H9 (cell line): Measurements from ENCODE around the gene TBC1D30. TPM values are rescaled to one million over a fixed set of nuclear protein-coding genes. Genes with fewer than 3 reads are reported as not detected.

ENCODE experiments used
- DNase-seq: peaks from one replicate; pipeline ENCODE4 v3.0.0-alpha.2; 2017
- H2AFZ ChIP-seq: one replicate; pipeline ENCODE4 v1.6.1; 2013; ENCODE audit warnings: mild to moderate bottlenecking, low read length, control low read depth, moderate library complexity
- H2AK5ac ChIP-seq: 2 replicates; pipeline ENCODE4 v1.6.1; 2013; ENCODE audit warnings: low read length, control low read depth, mixed read lengths; ENCODE audit not compliant: insufficient read length
- H2BK120ac ChIP-seq: one replicate; pipeline ENCODE4 v1.6.1; 2013; ENCODE audit warnings: low read depth, mild to moderate bottlenecking, low read length, control low read depth, inconsistent platforms; ENCODE audit not compliant: poor library complexity, severe bottlenecking
- H2BK12ac ChIP-seq: 2 replicates; pipeline ENCODE4 v1.6.1; 2013; ENCODE audit warnings: low read length, control low read depth, mixed read lengths, low read depth; ENCODE audit not compliant: insufficient read length
- H2BK15ac ChIP-seq: 2 replicates; pipeline ENCODE4 v1.6.1; 2013; ENCODE audit warnings: low read depth, low read length, control low read depth
- H2BK20ac ChIP-seq: one replicate; pipeline ENCODE4 v1.6.1; 2013; ENCODE audit warnings: low read depth, mild to moderate bottlenecking, low read length, control low read depth, inconsistent platforms; ENCODE audit not compliant: poor library complexity, severe bottlenecking
- H2BK5ac ChIP-seq: 2 replicates; pipeline ENCODE4 v1.6.1; 2013; ENCODE audit warnings: low read length, control low read depth, mixed read lengths; ENCODE audit not compliant: insufficient read length
- H3K14ac ChIP-seq: 2 replicates; pipeline ENCODE4 v1.6.1; 2013; ENCODE audit warnings: low read length, control low read depth; ENCODE audit not compliant: insufficient read depth
- H3K18ac ChIP-seq: 2 replicates; pipeline ENCODE4 v1.6.1; 2013; ENCODE audit warnings: low read depth, mild to moderate bottlenecking, mixed read lengths, low read length, control low read depth; ENCODE audit not compliant: insufficient read length
- H3K23ac ChIP-seq: 2 replicates; pipeline ENCODE4 v1.6.1; 2013; ENCODE audit warnings: low read length, control low read depth, mixed read lengths, low read depth; ENCODE audit not compliant: insufficient read length
- H3K23me2 ChIP-seq: 2 replicates; pipeline ENCODE4 v1.6.1; 2013; ENCODE audit warnings: low read depth, mild to moderate bottlenecking, mixed read lengths, low read length, control low read depth; ENCODE audit not compliant: insufficient read length, poor library complexity, severe bottlenecking
- H3K27ac ChIP-seq: 2 replicates; pipeline ENCODE4 v1.5.1; 2013; ENCODE audit warnings: low read length, control low read depth, mixed read lengths, low read depth; ENCODE audit not compliant: insufficient read length
- H3K27me3 ChIP-seq: 2 replicates; pipeline ENCODE4 v1.6.1; 2013; ENCODE audit warnings: low read length, control low read depth, inconsistent platforms; ENCODE audit not compliant: insufficient read depth
- H3K4ac ChIP-seq: 2 replicates; pipeline ENCODE4 v1.6.1; 2013; ENCODE audit warnings: low read depth, mild to moderate bottlenecking, control low read depth, inconsistent platforms, low read length, moderate library complexity
- H3K4me1 ChIP-seq: 2 replicates; pipeline ENCODE4 v1.6.1; 2013; ENCODE audit warnings: low read length, control low read depth, inconsistent platforms; ENCODE audit not compliant: insufficient read depth
- H3K4me2 ChIP-seq: 2 replicates; pipeline ENCODE4 v1.6.1; 2013; ENCODE audit warnings: low read length, control low read depth, mixed read lengths; ENCODE audit not compliant: insufficient read length, insufficient read depth
- H3K56ac ChIP-seq: 2 replicates; pipeline ENCODE4 v1.6.1; 2013; ENCODE audit warnings: low read depth, mild to moderate bottlenecking, mixed read lengths, low read length, control low read depth; ENCODE audit not compliant: insufficient read length
- H3K79me1 ChIP-seq: 2 replicates; pipeline ENCODE4 v1.6.1; 2013; ENCODE audit warnings: low read depth, mild to moderate bottlenecking, moderate library complexity, low read length, control low read depth, inconsistent platforms; ENCODE audit not compliant: insufficient read depth, poor library complexity, severe bottlenecking
- H3K79me2 ChIP-seq: 2 replicates; pipeline ENCODE4 v1.6.1; 2013; ENCODE audit warnings: low read length, control low read depth, inconsistent platforms; ENCODE audit not compliant: insufficient read depth
- H3K9ac ChIP-seq: 2 replicates; pipeline ENCODE4 v1.6.1; 2013; ENCODE audit warnings: low read length, control low read depth, mixed read lengths; ENCODE audit not compliant: insufficient read length; ENCODE audit errors: extremely low read depth
- H3K9me3 ChIP-seq: one replicate; pipeline ENCODE4 v1.6.1; 2013; ENCODE audit warnings: low read depth, low read length, inconsistent platforms; ENCODE audit not compliant: control insufficient read depth
- H3T11ph ChIP-seq: one replicate; pipeline ENCODE4 v1.6.1; 2013; ENCODE audit warnings: mild to moderate bottlenecking, low read length, control low read depth, inconsistent platforms
- H4K20me1 ChIP-seq: one replicate; pipeline ENCODE4 v1.6.1; 2013; ENCODE audit not compliant: control insufficient read depth, insufficient read length, insufficient read depth
- H4K5ac ChIP-seq: 2 replicates; pipeline ENCODE4 v1.6.1; 2013; ENCODE audit warnings: low read depth, mild to moderate bottlenecking, mixed read lengths, low read length, control low read depth; ENCODE audit not compliant: insufficient read length
- H4K8ac ChIP-seq: replicated peaks from 2 replicates; pipeline ENCODE4 v1.6.1; 2013; ENCODE audit warnings: low read length, control low read depth, mixed read lengths, low read depth; ENCODE audit not compliant: insufficient read length
- H4K91ac ChIP-seq: 2 replicates; pipeline ENCODE4 v1.6.1; 2013; ENCODE audit warnings: low read depth, mild to moderate bottlenecking, moderate library complexity, mixed read lengths, low read length, control low read depth; ENCODE audit not compliant: insufficient read length
- H3K27ac Mint-ChIP-seq, 3 experiments: 2 replicates in 2 of 3; 3 replicates in 1 of 3; pipeline ENCODE4 v1.8.0; 2020 to 2021; ENCODE audit warnings: mixed read lengths in 3 of 3, mild to moderate bottlenecking in 1 of 3, moderate library complexity in 1 of 3
- H3K27me3 Mint-ChIP-seq: 2 replicates; pipeline ENCODE4 v1.8.0; 2021; ENCODE audit warnings: low read depth, mild to moderate bottlenecking, moderate library complexity, mixed read lengths
- H3K36me3 Mint-ChIP-seq, 3 experiments: 2 replicates in 2 of 3; 3 replicates in 1 of 3; pipeline ENCODE4 v1.8.0; 2020 to 2021; ENCODE audit warnings: low read depth in 3 of 3, mixed read lengths in 3 of 3; ENCODE audit not compliant: insufficient read depth in 1 of 3
- H3K4me1 Mint-ChIP-seq, 2 experiments: 2 replicates each; pipeline ENCODE4 v1.8.0; 2020; ENCODE audit warnings: mixed read lengths in 2 of 2
- H3K4me3 Mint-ChIP-seq, 2 experiments: 2 replicates in 1 of 2; 3 replicates in 1 of 2; pipeline ENCODE4 v1.8.0; 2020 to 2021; ENCODE audit warnings: mild to moderate bottlenecking in 2 of 2, mixed read lengths in 2 of 2, moderate library complexity in 1 of 2
- H3K9me3 Mint-ChIP-seq, 2 experiments: 2 replicates in 1 of 2; 3 replicates in 1 of 2; pipeline ENCODE4 v1.8.0; 2020; ENCODE audit warnings: mild to moderate bottlenecking in 2 of 2, mixed read lengths in 2 of 2, moderate library complexity in 1 of 2
- CTCF ChIP-seq: fragments of 200-600 bp; sonication (generic); conservative IDR thresholded peaks from 3 replicates; pipeline ENCODE4 v1.8.0; 2021; ENCODE audit warnings: antibody characterized with exemption, mild to moderate bottlenecking
- WGBS: extraction: QIAGEN DNeasy Blood & Tissue Kit; methylation state at CpG from one replicate; pipeline ENCODE4 v1.1.7; 2013; ENCODE audit warnings: missing lambda C conversion rate, low lambda C conversion rate, mixed read lengths; ENCODE audit not compliant: insufficient read length; ENCODE audit errors: extremely low coverage; 5-methylcytosine and 5-hydroxymethylcytosine counted together
- total RNA-seq: library from RNA; stranded (reverse); gene quantifications from 2 replicates; pipeline ENCODE4 v1.2.1, GENCODE V29; 2021

TBC1D30 gene
- total RNA-seq, 1 experiment from 2014 or later: 1.6 TPM

GRCh38 chr12:64808110-64808509 lies 16.3 kb upstream of the TBC1D30 start:
- H4K91ac ChIP-seq: no peak overlapping the region
- H3K9ac ChIP-seq: no peak overlapping the region
- no peaks in the 10 kb centered on the region; a peak in 1 of 5 replicates for H3K9me3 Mint-ChIP-seq
- no peaks in the 10 kb centered on the region for H3K27me3 ChIP-seq
- H3K4me1 ChIP-seq: no peaks in the 10 kb centered on the region
- no peak overlapping the region for H2AK5ac ChIP-seq
- H3K27ac Mint-ChIP-seq: no peak overlapping the region
- no peaks in the 10 kb centered on the region for H3K9me3 ChIP-seq
- no peak overlapping the region for H3K4me2 ChIP-seq
- no peak overlapping the region for H2BK120ac ChIP-seq
- no peak for DNase-seq
- H3K4me3 Mint-ChIP-seq: no peak overlapping the region
- no peak overlapping the region for H4K5ac ChIP-seq
- no peak overlapping the region for H2AFZ ChIP-seq
- H2BK20ac ChIP-seq: no peak overlapping the region
- H3K79me2 ChIP-seq: no peaks in the 10 kb centered on the region
- no CpG with 5 or more reads among the region's 5 CpGs for WGBS
- no peak overlapping the region for H2BK15ac ChIP-seq
- H3K18ac ChIP-seq: no peak overlapping the region
- H4K8ac ChIP-seq: no peak overlapping the region
- H3K14ac ChIP-seq: no peak overlapping the region
- no peak overlapping the region for H3K23ac ChIP-seq
- H3K27me3 Mint-ChIP-seq: peaks cover 3% of the 10 kb centered on the region; the same call in 1 of the 2 replicates
- H3K36me3 Mint-ChIP-seq: no peaks in the 10 kb centered on the region
- no peaks in the 10 kb centered on the region for H3K23me2 ChIP-seq
- H3K27ac ChIP-seq: no peak overlapping the region
- no peak overlapping the region for H3K4ac ChIP-seq
- no peak for TF ChIP-seq CTCF
- no peak overlapping the region for H2BK12ac ChIP-seq
- no peak overlapping the region for H3K56ac ChIP-seq
- no peak overlapping the region for H2BK5ac ChIP-seq
- H3T11ph ChIP-seq: no peak overlapping the region
- H3K79me1 ChIP-seq: no peaks in the 10 kb centered on the region
- H3K4me1 Mint-ChIP-seq: peaks cover 0 to 2% of the 10 kb centered on the region in 2 experiments; a peak in 1 of 4 replicates
- no peaks in the 10 kb centered on the region for H4K20me1 ChIP-seq
